Coronary artery (tissue), 2 donors: ENCODE measurements around the gene TNRC6A.

Source experiments
- DNase-seq: peaks from one replicate; pipeline ENCODE4 v3.0.0-alpha.2; 2017; ENCODE audit warnings: low spot score
- H3K27ac ChIP-seq, 2 donors: fragments of 200-600 bp; sonication (generic); one replicate each; pipeline ENCODE4 v1.5.1; 2016 to 2019
- H3K4me3 ChIP-seq: fragments of 200-600 bp; sonication (generic); 2 replicates; pipeline ENCODE4 v1.5.1; 2016; ENCODE audit warnings: mild to moderate bottlenecking, moderate library complexity
- TF ChIP-seq, protein P1 (sequence below): fragments of 200-600 bp; sonication (generic); IDR thresholded peaks from one replicate; pipeline ENCODE4 v1.5.1; 2019; ENCODE audit warnings: antibody characterized with exemption

Gene TNRC6A

DNA sequence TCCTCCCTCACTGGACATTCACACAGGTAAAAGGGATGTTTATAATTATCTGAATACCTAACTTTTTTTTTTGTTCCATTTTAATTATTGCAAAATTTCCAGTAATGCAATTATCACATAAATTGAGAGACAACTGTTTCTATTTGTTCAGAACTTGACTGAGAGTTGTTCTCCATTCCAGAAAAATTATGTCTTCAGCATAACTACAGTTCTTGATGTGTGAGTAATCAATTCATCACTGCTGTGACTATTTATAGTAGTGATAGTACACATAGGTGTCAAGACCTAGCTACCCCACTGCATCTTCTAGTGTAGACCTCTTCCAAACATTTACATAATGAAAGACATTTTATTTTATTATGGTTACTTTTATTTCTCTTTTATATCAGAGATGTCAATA is 5.8 kb upstream of the TNRC6A start:
- Histone ChIP-seq H3K4me3 (no peak overlapping the region), H3K27ac (no peak overlapping the region)
- TF ChIP-seq, protein P1, sequence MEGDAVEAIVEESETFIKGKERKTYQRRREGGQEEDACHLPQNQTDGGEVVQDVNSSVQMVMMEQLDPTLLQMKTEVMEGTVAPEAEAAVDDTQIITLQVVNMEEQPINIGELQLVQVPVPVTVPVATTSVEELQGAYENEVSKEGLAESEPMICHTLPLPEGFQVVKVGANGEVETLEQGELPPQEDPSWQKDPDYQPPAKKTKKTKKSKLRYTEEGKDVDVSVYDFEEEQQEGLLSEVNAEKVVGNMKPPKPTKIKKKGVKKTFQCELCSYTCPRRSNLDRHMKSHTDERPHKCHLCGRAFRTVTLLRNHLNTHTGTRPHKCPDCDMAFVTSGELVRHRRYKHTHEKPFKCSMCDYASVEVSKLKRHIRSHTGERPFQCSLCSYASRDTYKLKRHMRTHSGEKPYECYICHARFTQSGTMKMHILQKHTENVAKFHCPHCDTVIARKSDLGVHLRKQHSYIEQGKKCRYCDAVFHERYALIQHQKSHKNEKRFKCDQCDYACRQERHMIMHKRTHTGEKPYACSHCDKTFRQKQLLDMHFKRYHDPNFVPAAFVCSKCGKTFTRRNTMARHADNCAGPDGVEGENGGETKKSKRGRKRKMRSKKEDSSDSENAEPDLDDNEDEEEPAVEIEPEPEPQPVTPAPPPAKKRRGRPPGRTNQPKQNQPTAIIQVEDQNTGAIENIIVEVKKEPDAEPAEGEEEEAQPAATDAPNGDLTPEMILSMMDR = no peak
- no peak for DNase-seq

DNA sequence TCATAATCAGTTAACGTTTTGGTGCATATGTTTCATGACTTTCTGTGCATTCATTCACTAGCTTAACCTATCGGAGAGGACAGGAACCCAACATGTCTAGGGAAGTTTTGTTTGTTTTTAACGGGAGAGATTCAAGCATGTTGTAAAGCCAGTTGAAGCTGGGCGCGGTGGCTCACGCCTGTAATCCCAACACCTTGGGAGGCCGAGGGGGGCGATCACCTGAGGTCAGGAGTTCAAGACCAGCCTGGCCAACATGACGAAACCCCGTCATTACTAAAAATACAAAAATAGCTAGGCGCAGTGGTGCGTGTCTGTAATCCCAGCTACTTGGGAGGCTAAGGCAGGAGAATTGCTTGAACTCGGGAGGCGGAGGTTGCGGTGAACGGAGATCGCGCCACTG is 1.4 kb upstream of the TNRC6A start:
- no peak for DNase-seq
- TF ChIP-seq, protein P1 = no peak
- H3K4me3 ChIP-seq = no peak overlapping the region
- no peak overlapping the region for H3K27ac ChIP-seq

- TF ChIP-seq, protein P1 = no peak
- no peak for DNase-seq
- Histone ChIP-seq H3K27ac (peak overlapping the region; percentile 84 to 97), H3K4me3 (peak overlapping the region; percentile 96)
Observed at GRCh38 chr16:24728891-24729242, 584 bp upstream of the TNRC6A start.

DNA sequence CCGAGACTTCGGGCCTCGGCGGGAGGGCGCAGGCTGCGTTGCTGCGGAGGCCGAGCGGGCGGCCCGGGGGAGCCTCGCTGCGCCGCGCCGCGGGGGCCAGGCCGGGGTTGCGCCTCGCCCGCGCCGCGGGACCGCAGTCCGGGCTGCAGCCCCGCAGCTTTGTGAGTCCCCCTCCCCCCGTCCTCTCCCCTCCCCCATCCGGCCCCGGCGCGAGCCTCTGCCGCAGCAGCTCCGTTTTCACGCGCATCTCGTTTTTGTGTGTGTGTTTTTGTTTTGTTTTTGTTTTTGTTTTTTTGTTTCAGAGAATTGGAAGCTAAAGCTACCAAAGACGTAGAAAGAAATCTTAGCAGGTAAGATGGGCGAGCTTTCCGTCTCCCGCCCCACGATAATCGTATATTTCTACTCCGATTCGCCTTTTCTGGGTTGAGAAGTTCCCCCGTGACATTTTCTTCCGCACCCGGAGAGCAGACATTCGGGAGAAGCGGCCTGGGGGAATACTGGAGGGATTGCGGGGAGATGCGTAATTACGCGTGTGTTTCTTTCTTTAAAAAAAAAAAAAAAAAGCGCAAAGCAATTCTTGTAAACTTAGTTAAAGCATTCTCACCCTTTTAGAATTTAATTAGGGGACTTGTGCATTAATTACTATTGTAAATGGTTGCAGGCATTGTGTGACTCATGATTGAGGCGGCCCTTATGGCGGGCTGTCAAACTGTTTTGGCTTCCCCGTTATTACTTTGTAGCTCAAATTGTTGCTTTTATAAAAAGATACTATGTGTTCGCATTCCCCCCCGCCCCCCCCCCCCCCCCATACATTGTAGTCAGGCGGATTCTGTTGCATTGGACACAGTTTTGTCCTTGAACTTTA is 732 bp downstream of the TNRC6A start:
- no peak for DNase-seq
- TF ChIP-seq, protein P1 = no peak
- Histone ChIP-seq H3K27ac (peak overlapping the region; percentile 84 to 97), H3K4me3 (peak overlapping the region; percentile 96)

GRCh38 chr16:24730914-24731313 is 1.5 kb downstream of the TNRC6A start:
- H3K4me3 ChIP-seq = peak overlapping the region; percentile 96
- TF ChIP-seq, protein P1 = no peak
- peak overlapping the region; percentile 61 to 84 for H3K27ac ChIP-seq
- no peak for DNase-seq

DNA sequence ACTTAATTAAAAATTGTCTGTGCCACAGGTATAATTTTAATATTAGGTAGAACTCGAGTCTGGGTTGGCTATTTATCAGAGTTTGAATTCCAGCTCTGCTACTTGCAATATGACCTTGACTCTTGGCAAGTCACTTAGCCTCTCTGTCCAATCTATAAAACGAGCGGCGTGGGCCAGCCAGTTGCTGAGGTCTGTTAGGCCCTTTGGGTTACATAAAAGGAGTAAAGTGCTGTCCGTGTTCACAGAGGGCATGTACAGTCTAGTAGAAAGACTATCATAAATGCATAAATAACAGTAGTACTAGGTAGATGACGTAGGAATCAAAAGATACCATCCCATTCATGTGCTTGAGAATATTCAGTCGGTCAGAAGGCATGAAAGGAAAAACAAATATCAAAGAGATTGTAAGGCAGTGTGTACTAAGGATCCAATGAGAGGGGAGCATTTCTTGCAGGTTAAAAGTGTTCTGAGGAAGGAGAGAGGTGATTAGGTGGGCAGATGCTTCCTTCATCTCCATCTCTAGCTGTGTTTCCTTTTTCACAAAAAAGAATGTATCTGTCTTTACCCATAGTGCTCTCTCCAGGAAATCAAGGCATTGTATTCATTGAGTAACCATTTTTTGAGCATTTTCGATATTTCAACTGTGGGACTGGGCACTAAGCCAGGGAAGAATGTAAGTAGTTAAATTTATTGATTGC is 2.4 kb downstream of the TNRC6A start:
- Histone ChIP-seq H3K4me3 (peak overlapping the region; percentile 96), H3K27ac (peak overlapping the region; percentile 61 to 84)

More for the DNA sequence above, 2.4 kb downstream of the TNRC6A start:
- TF ChIP-seq, protein P1 = no peak
- no peak for DNase-seq
